ENCODE data around the gene AIMP1. TPM values are rescaled to one million over a fixed set of nuclear protein-coding genes. Genes with fewer than 3 reads are reported as not detected.
A peak's percentile ranks its signal among the peaks of the same experiment; 100 is the strongest.

The AIMP1 gene
- 10 to 100 TPM; 64.7 to 74.9 (median 70.8) TPM for total RNA-seq (2021; fragmentation: NEBNext Ultra II Directional; extraction: Animal tissue kit (Norgen Biotek cat#: 25700))
- long read RNA-seq, transcript AIMP1-202 (7 exons, 2,586 nt): major isoform, 24 of 70 reads
- long read RNA-seq, partial matches to known transcripts: 36 of 70 reads
- long read RNA-seq, other reads (novel, unspliced or antisense): 9 of 70 reads

DNA sequence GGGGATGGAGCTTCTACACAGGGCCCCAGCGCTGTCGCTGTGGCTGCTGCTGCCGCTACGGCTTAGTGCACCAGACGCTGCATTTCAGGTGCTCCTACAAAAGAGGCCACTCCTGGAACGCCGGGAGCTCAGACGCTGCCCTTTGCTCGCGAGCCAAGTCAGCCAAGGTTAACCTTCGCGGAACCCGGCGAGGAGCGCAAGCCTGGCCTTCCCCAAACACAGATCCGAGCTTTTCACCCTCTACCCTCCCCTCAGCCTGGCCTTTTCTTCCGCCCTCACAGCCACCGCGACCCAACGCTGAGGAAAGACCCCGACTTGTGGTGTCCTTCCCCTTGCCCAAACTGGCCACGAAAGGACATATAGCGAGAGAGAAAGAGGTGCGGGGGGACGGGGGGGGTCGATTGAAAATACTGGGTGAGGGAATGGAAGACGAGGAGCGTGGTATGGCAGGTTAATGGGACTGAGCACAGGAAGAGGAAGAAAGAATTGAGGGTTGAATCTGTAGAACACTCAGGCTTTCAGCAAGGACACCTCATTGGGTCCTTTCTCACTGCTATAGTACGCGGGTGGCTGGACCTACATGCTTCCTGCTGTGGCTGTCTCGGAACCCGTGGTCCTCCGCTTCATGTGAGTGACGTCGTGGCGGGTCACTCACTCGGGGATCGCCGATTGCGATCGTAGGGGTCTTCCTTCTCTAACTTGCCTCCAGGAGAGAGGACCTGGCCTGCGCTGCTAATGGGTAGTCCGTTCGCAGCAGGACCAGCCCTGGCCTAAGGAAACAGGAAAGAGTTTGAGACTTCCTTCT is at the start of gene AIMP1, which contains the start of gene TBCK:
TSS of gene AIMP1 (plus strand) at position 583 of the 805 bp plus-strand sequence. CDS start 8,460 bp downstream, outside the sequence.
TSS of gene TBCK (minus strand) at position 242 of the 805 bp plus-strand sequence. CDS start 7,249 bp downstream, outside the sequence.
- H3K27me3 Mint-ChIP-seq (ENCODE audit: insufficient read depth): no peaks in the 10 kb centered on the region; the same call in 1 of the 2 replicates

DNA sequence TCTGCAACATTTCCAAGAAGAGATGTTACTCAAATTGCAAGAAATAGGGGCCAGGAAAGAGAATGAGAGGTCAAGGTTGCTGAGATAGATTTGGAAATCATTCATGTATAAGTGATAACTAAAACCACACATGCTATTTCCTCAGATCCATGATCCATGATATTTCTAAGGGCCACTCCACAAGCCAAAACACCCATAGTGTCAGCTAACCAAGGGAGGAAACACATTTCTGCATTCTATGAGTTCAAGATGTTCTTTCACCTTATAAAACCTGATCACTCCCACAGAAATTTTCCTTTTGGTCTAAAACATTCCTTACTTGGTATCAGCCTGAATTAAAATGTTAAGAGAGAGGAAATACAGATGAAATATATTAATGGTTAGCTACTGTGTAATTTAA is 47.6 kb upstream of the AIMP1 start:
- no peak for DNase-seq
- TF ChIP-seq, protein P1, sequence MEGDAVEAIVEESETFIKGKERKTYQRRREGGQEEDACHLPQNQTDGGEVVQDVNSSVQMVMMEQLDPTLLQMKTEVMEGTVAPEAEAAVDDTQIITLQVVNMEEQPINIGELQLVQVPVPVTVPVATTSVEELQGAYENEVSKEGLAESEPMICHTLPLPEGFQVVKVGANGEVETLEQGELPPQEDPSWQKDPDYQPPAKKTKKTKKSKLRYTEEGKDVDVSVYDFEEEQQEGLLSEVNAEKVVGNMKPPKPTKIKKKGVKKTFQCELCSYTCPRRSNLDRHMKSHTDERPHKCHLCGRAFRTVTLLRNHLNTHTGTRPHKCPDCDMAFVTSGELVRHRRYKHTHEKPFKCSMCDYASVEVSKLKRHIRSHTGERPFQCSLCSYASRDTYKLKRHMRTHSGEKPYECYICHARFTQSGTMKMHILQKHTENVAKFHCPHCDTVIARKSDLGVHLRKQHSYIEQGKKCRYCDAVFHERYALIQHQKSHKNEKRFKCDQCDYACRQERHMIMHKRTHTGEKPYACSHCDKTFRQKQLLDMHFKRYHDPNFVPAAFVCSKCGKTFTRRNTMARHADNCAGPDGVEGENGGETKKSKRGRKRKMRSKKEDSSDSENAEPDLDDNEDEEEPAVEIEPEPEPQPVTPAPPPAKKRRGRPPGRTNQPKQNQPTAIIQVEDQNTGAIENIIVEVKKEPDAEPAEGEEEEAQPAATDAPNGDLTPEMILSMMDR (IDR thresholded peaks at IDR 0.05): no peak
- no peaks in the 10 kb centered on the region for H3K27me3 Mint-ChIP-seq (ENCODE audit: insufficient read depth)
- H3K4me3 Mint-ChIP-seq: no peak overlapping the region
- H3K4me1 Mint-ChIP-seq (ENCODE audit: low read depth): peaks cover 42% of the 10 kb centered on the region
- H3K9me3 Mint-ChIP-seq: no peaks in the 10 kb centered on the region
- H3K27ac Mint-ChIP-seq: no peak overlapping the region
- H3K36me3 Mint-ChIP-seq (ENCODE audit: low read depth): no peaks in the 10 kb centered on the region

More for the DNA sequence above, at the start of gene AIMP1, which contains the start of gene TBCK:
- no peak within 1 kb of the TSS for H3K27ac Mint-ChIP-seq
- H3K4me3 Mint-ChIP-seq: no peak within 1 kb of the TSS
- H3K9me3 Mint-ChIP-seq: no peaks in the 10 kb centered on the region; the same call in 1 of the 2 replicates
- H3K4me1 Mint-ChIP-seq (ENCODE audit: low read depth): peaks cover 41% of the 10 kb centered on the region
- peaks cover 24% of the 10 kb centered on the region for H3K36me3 Mint-ChIP-seq (ENCODE audit: low read depth)
- DNase-seq: peak; percentile 86
- TF ChIP-seq, protein P1 (IDR thresholded peaks at IDR 0.05): no peak

DNA sequence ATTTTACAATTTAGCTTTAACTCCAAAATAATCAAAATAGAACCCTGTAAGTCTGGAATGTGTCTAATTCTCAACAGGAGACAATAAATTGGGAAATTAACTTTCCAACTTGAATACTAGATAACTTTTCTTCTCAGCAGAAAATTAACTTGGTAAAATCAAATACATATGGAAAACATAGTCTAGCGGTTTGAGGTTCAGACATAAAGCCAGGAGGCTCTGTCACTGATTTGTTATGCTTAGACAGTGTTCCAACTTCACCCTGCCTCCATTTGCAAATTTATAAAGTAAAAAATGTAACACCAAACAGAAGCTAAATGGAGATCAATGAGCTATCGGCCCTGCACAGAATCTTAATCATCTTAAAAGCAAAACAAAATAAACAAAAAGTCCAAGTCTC is 46.6 kb upstream of the AIMP1 start:
- no peak for DNase-seq
- Mint-ChIP-seq H3K4me3 (no peak overlapping the region), H3K4me1 (ENCODE audit: low read depth) (peaks cover 44% of the 10 kb centered on the region), H3K9me3 (no peaks in the 10 kb centered on the region), H3K27me3 (ENCODE audit: insufficient read depth) (no peaks in the 10 kb centered on the region), H3K27ac (no peak overlapping the region), H3K36me3 (ENCODE audit: low read depth) (peaks cover 6% of the 10 kb centered on the region)
- TF ChIP-seq, protein P1 (IDR thresholded peaks at IDR 0.05): no peak

DNA sequence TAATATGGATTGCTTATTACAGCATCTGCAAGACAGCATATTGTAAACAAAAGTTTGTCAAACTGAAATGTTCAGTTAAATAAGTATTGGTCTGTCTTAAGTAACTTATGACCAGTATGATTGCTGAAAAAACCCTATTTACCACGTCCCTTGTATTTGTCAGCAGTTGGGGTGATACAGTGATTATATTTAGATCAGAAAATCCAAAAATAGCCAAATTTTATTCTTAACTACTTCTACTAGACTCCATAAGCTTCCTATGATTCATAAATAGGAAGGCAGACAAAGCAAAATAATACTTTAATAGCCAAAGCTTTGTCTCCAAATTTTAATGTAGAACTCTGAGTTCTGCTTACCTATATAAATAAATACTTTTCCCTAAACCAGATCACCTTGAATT is 45.6 kb upstream of the AIMP1 start:
- H3K36me3 Mint-ChIP-seq (ENCODE audit: low read depth): peaks cover 6% of the 10 kb centered on the region
- H3K27me3 Mint-ChIP-seq (ENCODE audit: insufficient read depth): no peaks in the 10 kb centered on the region
- H3K4me3 Mint-ChIP-seq: no peak overlapping the region
- H3K27ac Mint-ChIP-seq: no peak overlapping the region
- peaks cover 45% of the 10 kb centered on the region for H3K4me1 Mint-ChIP-seq (ENCODE audit: low read depth)
- DNase-seq: no peak
- no peaks in the 10 kb centered on the region for H3K9me3 Mint-ChIP-seq
- TF ChIP-seq, protein P1 (IDR thresholded peaks at IDR 0.05): no peak

DNA sequence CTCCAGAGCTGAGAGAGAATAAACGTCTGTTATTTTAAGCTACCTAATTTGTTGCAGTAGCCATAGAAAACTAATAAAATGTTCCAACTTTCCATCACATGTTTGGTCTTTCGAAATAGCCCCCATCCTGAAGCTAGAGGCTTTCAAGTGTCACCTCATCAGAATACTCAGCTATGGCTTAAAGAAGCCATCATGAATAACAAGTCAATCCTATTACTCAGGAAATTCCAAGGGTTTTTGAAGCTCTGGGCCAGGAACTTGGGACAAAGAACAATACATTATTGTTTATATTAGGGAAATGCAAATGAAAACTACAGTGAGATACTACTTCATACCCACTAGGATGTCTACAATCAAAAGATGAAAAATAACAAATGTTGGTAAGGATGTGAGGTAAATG is 42.5 kb upstream of the AIMP1 start:
- Mint-ChIP-seq H3K4me3 (no peak overlapping the region), H3K27ac (peak overlapping the region; percentile 63), H3K4me1 (ENCODE audit: low read depth) (peaks cover 49% of the 10 kb centered on the region), H3K27me3 (ENCODE audit: insufficient read depth) (no peaks in the 10 kb centered on the region), H3K9me3 (no peaks in the 10 kb centered on the region), H3K36me3 (ENCODE audit: low read depth) (peaks cover 6% of the 10 kb centered on the region)
- TF ChIP-seq, protein P1 (IDR thresholded peaks at IDR 0.05): no peak
- peak; percentile 6 for DNase-seq

All from HFFc6 (cell line).